Measurements from ENCODE around the gene GPAM. TPM values are rescaled to one million over a fixed set of nuclear protein-coding genes. Genes with fewer than 3 reads are reported as not detected.

The GPAM gene
- total RNA-seq (2021) = 16.0 and 18.1 TPM in 2 replicates
- long read RNA-seq, full-length matches to known transcripts = 30 of 47 reads
- long read RNA-seq, partial matches to known transcripts = 8 of 47 reads
- long read RNA-seq, other reads (novel, unspliced or antisense) = 9 of 47 reads

GRCh38 chr10:112183329-112184051, at the start of gene GPAM:
Gene GPAM (minus strand): TSS chr10:112183765. CDS start chr10:112181784, 1,981 bp downstream.
- Mint-ChIP-seq H3K9me3 (peaks cover 11% of the 10 kb centered on the region in 2 experiments), H3K36me3 (ENCODE audit: insufficient read depth in 1 of 3, low read depth in 3 of 3) (peaks cover 0 to 14% (median 9%) of the 10 kb centered on the region in 3 experiments; a peak in 5 of 7 replicates), H3K27me3 (ENCODE audit: low read depth) (0 out of 2 replicates have a peak, but pooled peaks cover 2% of the 10 kb centered on the region), H3K4me1 (peaks cover 13% of the 10 kb centered on the region in 2 experiments), H3K4me3 (peak within 1 kb of the TSS; percentile 88 to 94), H3K27ac (peak within 1 kb of the TSS; percentile 79 to 99 (median 96))
- Histone ChIP-seq H3K27ac (ENCODE audit: insufficient read length, low read depth, low read length) (no peak within 1 kb of the TSS), H3K79me2 (ENCODE audit: insufficient read depth, low read length) (no peaks in the 10 kb centered on the region), H3K56ac (ENCODE audit: insufficient read length, low read depth, low read length) (no peak within 1 kb of the TSS), H3K9me3 (ENCODE audit: control insufficient read depth, low read depth, low read length) (no peaks in the 10 kb centered on the region), H2BK5ac (ENCODE audit: insufficient read length, low read length) (no peak within 1 kb of the TSS), H3K27me3 (ENCODE audit: insufficient read depth, low read length) (no peaks in the 10 kb centered on the region), H4K5ac (ENCODE audit: insufficient read length, low read depth, low read length) (peak within 1 kb of the TSS; percentile 9), H3K14ac (ENCODE audit: insufficient read depth, low read length) (peak within 1 kb of the TSS; percentile 88), H2BK20ac (ENCODE audit: low read depth, low read length, poor library complexity, severe bottlenecking) (no peak within 1 kb of the TSS), H3K23me2 (ENCODE audit: insufficient read length, low read depth, low read length, poor library complexity, severe bottlenecking) (peaks cover 3% of the 10 kb centered on the region), H2BK120ac (ENCODE audit: low read depth, low read length, poor library complexity, severe bottlenecking) (no peak within 1 kb of the TSS), H3K23ac (ENCODE audit: insufficient read length, low read depth, low read length) (no peak within 1 kb of the TSS), H2BK12ac (ENCODE audit: insufficient read length, low read depth, low read length) (no peak within 1 kb of the TSS), H3K9ac (ENCODE audit: extremely low read depth, insufficient read length, low read length) (peak within 1 kb of the TSS; percentile 83), H3K4me1 (ENCODE audit: insufficient read depth, low read length) (no peaks in the 10 kb centered on the region), H3K79me1 (ENCODE audit: insufficient read depth, low read depth, low read length, poor library complexity, severe bottlenecking) (no peaks in the 10 kb centered on the region), H4K91ac (ENCODE audit: insufficient read length, low read depth, low read length) (no peak within 1 kb of the TSS), H3K18ac (ENCODE audit: insufficient read length, low read depth, low read length) (peak within 1 kb of the TSS; percentile 53), H3K4ac (ENCODE audit: low read depth, low read length) (no peak within 1 kb of the TSS), H3T11ph (ENCODE audit: low read length) (no peak within 1 kb of the TSS), H4K8ac (replicated peaks; ENCODE audit: insufficient read length, low read depth, low read length) (no peak within 1 kb of the TSS), H2BK15ac (ENCODE audit: low read depth, low read length) (no peak within 1 kb of the TSS), H2AK5ac (ENCODE audit: insufficient read length, low read length) (no peak within 1 kb of the TSS), H4K20me1 (ENCODE audit: control insufficient read depth, insufficient read depth, insufficient read length) (no peaks in the 10 kb centered on the region), H2AFZ (ENCODE audit: low read length) (no peak within 1 kb of the TSS), H3K4me2 (ENCODE audit: insufficient read depth, insufficient read length, low read length) (peak within 1 kb of the TSS; percentile 80)
- DNase-seq = peak; percentile 94
- TF ChIP-seq, protein P1, sequence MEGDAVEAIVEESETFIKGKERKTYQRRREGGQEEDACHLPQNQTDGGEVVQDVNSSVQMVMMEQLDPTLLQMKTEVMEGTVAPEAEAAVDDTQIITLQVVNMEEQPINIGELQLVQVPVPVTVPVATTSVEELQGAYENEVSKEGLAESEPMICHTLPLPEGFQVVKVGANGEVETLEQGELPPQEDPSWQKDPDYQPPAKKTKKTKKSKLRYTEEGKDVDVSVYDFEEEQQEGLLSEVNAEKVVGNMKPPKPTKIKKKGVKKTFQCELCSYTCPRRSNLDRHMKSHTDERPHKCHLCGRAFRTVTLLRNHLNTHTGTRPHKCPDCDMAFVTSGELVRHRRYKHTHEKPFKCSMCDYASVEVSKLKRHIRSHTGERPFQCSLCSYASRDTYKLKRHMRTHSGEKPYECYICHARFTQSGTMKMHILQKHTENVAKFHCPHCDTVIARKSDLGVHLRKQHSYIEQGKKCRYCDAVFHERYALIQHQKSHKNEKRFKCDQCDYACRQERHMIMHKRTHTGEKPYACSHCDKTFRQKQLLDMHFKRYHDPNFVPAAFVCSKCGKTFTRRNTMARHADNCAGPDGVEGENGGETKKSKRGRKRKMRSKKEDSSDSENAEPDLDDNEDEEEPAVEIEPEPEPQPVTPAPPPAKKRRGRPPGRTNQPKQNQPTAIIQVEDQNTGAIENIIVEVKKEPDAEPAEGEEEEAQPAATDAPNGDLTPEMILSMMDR (conservative IDR thresholded peaks at IDR 0.05) = no peak
- WGBS (ENCODE audit: extremely low coverage, insufficient read length, low lambda C conversion rate) = no CpG with 5 or more reads among the region's 46 CpGs

All from H9 (cell line).